DMS114 treated with DMSO at 0.1 percent for 48 hours (cell line): ENCODE results near the gene PGPEP1.

Source experiments
- DNase-seq: peaks from one replicate; lab custom pipeline; 2025; ENCODE audit not compliant: unreplicated experiment; lab: John Stamatoyannopoulos, UW

Gene PGPEP1

DNA sequence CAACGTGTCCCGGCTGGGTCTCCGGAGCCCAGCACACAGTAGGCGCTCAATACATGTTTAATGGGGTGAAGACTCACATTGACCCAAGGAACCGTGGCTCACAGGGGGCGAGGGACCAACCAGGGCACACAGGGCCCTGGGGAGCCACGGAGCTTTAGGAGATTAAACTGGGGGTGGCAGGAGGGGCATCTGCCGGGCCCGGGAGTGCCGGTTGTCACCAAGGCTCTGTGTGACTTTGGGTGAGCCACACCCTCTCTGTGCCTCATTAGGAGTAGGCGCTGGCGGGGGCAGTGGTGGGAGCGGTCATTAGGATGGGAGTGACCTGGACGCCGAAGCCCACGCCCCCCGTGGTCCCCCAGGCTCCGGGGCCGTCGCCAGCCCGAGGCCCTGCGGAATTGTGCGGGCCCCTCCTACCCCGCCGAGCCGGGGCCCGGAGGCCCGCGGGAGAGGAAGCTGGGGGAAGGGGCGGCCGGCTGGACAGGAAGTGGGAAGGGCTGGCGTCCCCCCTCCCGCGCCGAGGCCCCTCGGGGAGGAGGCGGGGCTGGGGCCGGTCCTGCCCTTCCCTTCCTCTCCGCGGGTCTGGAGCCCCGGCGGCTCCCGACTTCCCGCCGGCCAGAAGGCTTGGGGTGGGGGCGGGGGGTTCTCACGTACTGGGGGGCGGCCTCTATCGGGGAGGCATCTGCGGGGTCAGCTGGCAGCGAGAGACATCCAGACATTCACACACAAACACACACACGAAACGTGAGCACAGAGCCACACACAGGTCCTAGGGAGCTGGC is 77.0 kb downstream of the PGPEP1 start:
- peak; percentile 55 for DNase-seq

DNA sequence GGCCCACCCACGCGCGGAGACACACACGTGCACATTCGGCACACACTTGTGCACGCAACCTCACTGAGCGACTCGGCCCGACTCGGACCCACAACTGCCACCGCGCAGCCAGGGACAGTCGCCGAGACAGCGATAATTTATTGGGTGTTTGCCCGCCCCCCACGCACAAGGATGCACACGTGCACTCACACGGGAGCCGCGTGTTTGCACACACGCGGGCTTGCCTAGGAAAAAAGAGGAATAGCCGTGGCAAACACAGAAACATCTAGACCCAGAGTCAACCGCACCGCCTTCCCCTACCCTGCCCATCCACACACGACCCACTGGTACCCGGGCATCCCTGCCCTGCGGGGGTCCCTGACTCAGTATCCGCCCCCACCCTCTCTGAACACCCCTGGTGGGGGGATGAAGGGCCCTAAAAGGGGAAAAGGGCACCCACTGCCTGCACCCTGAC is 77.7 kb downstream of the PGPEP1 start:
- no peak for DNase-seq

DNA sequence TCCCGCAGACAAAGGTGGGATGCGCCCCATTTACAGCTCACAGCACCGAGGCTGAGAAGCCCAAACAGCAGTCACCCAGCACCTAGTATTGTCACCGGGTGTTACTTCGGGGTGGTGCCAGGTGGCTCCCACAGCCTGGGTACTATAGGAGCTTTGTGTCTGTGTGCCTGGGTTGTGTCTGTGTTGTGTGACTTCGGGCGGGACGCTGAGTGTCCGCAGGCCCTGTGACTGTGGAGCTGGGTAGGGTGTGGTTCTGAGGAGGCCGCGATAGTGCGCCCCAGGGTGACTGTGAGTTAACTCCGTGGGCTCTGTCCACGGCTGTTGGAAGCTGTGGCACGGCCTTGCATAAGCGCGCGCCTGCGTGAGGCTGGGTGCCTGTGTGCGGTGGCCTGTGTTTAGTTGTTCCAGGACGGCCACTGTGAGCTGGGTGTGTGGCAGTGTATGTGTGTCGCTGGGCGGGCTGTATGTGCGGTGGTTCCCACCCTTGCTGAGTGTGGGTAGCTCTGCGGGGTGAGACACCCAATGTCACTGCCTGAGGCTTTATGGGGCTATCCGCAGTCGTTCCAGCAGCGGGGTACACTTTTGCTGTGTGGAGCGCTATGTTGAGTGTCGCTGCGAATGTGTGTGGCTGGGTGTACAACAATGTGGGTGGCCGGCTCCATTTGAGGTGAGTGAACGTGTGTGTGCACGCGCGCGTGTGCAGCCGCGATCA is 78.2 kb downstream of the PGPEP1 start:
- no peak for DNase-seq

DNA sequence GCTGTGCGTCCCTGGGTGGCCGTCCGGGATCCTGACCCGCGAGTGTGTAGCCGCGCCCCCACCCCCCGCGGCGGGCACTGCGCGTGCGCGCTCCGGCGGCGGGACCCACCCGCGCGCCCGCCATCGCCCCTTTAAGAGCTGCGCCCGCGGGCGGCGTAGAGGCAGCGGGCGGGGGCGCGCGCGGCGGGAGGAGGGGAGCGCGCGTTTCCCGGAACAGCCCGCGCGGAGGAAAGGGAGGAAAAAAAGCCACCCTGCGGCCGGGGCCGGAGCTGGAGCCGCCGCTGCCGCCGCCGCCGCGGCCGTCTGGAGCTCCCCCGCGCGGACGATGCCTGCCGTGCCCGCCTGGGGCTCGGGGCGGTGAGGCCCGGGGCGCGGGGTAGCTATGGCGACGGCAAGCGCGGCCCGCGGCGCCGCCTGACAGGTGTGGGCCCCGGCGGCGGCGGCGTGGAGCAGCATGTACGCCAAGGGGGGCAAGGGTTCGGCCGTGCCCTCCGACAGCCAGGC is 78.8 kb downstream of the PGPEP1 start, which contains the start of gene SSBP4:
Gene SSBP4 (plus strand): TSS at position 204 of the 504 bp plus-strand sequence. CDS start 251 bp downstream, at position 455.
- DNase-seq = peak; percentile 55
